ENCODE results near the gene CAPN1.

The CAPN1 gene

DNA sequence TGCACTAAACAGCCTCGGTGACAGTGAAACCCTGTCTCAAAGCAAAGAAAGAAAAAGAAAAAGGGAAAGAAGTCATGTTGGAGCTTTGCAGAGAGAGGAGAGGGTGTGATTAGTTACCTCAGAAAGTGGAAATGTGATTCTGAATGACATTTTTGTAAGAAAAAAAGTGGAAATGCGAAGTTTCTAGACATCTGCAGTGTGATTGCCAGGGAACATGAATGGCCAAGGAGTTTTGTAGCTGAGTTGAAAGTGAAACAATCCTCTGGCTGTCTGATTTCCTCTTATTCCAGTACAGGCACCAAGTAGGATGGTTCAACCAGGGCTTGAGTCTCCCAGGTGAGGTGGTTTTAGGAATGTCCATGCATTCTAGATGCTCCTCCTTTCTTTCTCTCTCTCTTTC lies 29.6 kb upstream of the CAPN1 start:
- TF ChIP-seq NFIC (IDR thresholded peaks at IDR 0.05) (no peak), MAX (IDR thresholded peaks at IDR 0.05) (no peak)

DNA sequence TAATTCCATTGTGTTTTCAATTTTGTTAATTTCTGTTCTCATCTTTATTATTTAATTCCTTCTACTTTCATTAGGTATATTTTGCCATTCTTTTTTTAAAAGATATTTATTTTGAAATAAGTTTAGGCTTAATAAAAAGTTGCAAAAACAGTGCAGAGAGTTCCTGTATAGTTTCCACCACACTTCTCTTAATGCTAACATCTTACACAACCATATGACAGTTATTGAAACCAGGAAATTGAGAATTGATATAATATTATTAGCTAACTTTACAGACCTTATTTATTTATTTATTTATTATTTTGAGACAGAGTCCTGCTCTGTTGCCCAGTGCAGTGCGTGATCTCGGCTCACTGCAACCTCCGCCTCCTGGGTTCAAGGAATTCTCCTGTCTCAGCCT lies 25.5 kb upstream of the CAPN1 start:
- TF ChIP-seq CEBPB (IDR thresholded peaks at IDR 0.05): no peak
- TF ChIP-seq NFIC (IDR thresholded peaks at IDR 0.05): no peak
- TF ChIP-seq TCF12 (IDR thresholded peaks at IDR 0.05; ENCODE audit: low read depth): no peak
- TF ChIP-seq CREB1 (IDR thresholded peaks at IDR 0.05; ENCODE audit: low read depth): no peak
- TF ChIP-seq, protein P1, sequence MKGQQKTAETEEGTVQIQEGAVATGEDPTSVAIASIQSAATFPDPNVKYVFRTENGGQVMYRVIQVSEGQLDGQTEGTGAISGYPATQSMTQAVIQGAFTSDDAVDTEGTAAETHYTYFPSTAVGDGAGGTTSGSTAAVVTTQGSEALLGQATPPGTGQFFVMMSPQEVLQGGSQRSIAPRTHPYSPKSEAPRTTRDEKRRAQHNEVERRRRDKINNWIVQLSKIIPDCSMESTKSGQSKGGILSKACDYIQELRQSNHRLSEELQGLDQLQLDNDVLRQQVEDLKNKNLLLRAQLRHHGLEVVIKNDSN (IDR thresholded peaks at IDR 0.05): no peak
- no peak for TF ChIP-seq EGR1 (IDR thresholded peaks at IDR 0.05)
- no peak for TF ChIP-seq ZBTB7A (IDR thresholded peaks at IDR 0.05; ENCODE audit: low read depth)
- TF ChIP-seq RAD21 (IDR thresholded peaks at IDR 0.05; ENCODE audit: low read depth): no peak

GRCh38 chr11:65156926-65157325 lies 24.8 kb upstream of the CAPN1 start:
- TF ChIP-seq EGR1 (IDR thresholded peaks at IDR 0.05) (no peak), FOXM1 (IDR thresholded peaks at IDR 0.05; ENCODE audit: borderline replicate concordance, low read depth) (no peak)

DNA sequence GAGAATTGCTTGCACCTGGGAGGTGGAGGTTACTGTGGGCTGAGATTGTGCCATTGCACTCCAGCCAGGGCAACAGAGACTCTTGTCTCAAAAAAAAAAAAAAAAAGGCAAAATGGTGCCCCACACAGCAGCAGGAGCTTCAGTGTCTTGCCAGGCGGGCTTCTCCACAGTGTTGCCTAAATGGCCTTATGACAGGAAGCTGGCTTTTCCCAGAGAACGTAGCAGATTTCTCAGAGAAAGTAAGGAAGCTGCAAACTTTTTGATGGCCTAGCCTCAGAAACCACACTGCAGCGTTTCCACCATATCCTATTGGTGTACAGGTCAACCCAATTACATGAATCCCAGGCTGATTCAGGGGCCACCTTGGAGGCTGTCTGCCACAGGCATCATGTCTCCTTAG lies 24.4 kb upstream of the CAPN1 start:
- no peak for TF ChIP-seq NFIC (IDR thresholded peaks at IDR 0.05)
- TF ChIP-seq CREB1 (IDR thresholded peaks at IDR 0.05; ENCODE audit: low read depth): no peak
- no peak for TF ChIP-seq YY1 (IDR thresholded peaks at IDR 0.05; ENCODE audit: low read depth)
- no peak for TF ChIP-seq EGR1 (IDR thresholded peaks at IDR 0.05)
- no peak for TF ChIP-seq MAX (IDR thresholded peaks at IDR 0.05)
- TF ChIP-seq TCF12 (IDR thresholded peaks at IDR 0.05; ENCODE audit: low read depth): no peak
- no peak for TF ChIP-seq ZBTB7A (IDR thresholded peaks at IDR 0.05; ENCODE audit: low read depth)
- no peak for TF ChIP-seq TEAD4 (IDR thresholded peaks at IDR 0.05)
- TF ChIP-seq CEBPB (IDR thresholded peaks at IDR 0.05): no peak
- TF ChIP-seq, protein P2, sequence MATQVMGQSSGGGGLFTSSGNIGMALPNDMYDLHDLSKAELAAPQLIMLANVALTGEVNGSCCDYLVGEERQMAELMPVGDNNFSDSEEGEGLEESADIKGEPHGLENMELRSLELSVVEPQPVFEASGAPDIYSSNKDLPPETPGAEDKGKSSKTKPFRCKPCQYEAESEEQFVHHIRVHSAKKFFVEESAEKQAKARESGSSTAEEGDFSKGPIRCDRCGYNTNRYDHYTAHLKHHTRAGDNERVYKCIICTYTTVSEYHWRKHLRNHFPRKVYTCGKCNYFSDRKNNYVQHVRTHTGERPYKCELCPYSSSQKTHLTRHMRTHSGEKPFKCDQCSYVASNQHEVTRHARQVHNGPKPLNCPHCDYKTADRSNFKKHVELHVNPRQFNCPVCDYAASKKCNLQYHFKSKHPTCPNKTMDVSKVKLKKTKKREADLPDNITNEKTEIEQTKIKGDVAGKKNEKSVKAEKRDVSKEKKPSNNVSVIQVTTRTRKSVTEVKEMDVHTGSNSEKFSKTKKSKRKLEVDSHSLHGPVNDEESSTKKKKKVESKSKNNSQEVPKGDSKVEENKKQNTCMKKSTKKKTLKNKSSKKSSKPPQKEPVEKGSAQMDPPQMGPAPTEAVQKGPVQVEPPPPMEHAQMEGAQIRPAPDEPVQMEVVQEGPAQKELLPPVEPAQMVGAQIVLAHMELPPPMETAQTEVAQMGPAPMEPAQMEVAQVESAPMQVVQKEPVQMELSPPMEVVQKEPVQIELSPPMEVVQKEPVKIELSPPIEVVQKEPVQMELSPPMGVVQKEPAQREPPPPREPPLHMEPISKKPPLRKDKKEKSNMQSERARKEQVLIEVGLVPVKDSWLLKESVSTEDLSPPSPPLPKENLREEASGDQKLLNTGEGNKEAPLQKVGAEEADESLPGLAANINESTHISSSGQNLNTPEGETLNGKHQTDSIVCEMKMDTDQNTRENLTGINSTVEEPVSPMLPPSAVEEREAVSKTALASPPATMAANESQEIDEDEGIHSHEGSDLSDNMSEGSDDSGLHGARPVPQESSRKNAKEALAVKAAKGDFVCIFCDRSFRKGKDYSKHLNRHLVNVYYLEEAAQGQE (IDR thresholded peaks at IDR 0.05; ENCODE audit: low read depth): no peak

DNA sequence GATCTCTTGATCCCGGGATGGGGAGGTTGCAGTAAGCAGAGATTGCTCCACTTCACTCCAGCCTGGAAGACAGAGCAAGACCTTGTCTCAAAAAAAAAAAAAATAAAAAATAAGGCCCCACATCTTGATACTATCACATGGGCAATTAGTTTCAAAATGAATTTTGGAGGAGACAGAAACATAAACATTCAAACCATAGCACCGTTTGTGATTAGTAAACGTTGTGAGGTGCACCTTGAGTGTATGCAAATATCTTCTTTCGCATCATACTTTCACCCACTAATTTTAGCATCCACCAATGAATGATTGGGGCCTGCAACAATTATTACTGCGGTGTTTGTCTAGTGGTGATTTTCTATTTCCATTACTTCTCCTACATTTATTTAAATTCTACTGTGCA lies 22.7 kb upstream of the CAPN1 start:
- no peak for TF ChIP-seq EGR1 (IDR thresholded peaks at IDR 0.05)
- TF ChIP-seq, protein P1 (IDR thresholded peaks at IDR 0.05): no peak
- TF ChIP-seq EP300 (IDR thresholded peaks at IDR 0.05; ENCODE audit: borderline replicate concordance): no peak
- TF ChIP-seq TEAD4 (IDR thresholded peaks at IDR 0.05): no peak
- TF ChIP-seq MAX (IDR thresholded peaks at IDR 0.05): no peak
- no peak for TF ChIP-seq CREB1 (IDR thresholded peaks at IDR 0.05; ENCODE audit: low read depth)
- no peak for TF ChIP-seq TAF1 (IDR thresholded peaks at IDR 0.05; ENCODE audit: low read depth)
- no peak for TF ChIP-seq CEBPB (IDR thresholded peaks at IDR 0.05)
- no peak for TF ChIP-seq YY1 (IDR thresholded peaks at IDR 0.05; ENCODE audit: low read depth)
- no peak for TF ChIP-seq NFIC (IDR thresholded peaks at IDR 0.05)
- TF ChIP-seq TCF12 (IDR thresholded peaks at IDR 0.05; ENCODE audit: low read depth): no peak
- no peak for TF ChIP-seq RAD21 (IDR thresholded peaks at IDR 0.05; ENCODE audit: low read depth)
- TF ChIP-seq FOXM1 (IDR thresholded peaks at IDR 0.05; ENCODE audit: borderline replicate concordance, low read depth): no peak
- no peak for TF ChIP-seq ZBTB7A (IDR thresholded peaks at IDR 0.05; ENCODE audit: low read depth)
- TF ChIP-seq, protein P2 (IDR thresholded peaks at IDR 0.05; ENCODE audit: low read depth): no peak

- TF ChIP-seq NFIC (IDR thresholded peaks at IDR 0.05) (no peak), RAD21 (IDR thresholded peaks at IDR 0.05; ENCODE audit: low read depth) (no peak), CREB1 (IDR thresholded peaks at IDR 0.05; ENCODE audit: low read depth) (no peak), FOXM1 (IDR thresholded peaks at IDR 0.05; ENCODE audit: borderline replicate concordance, low read depth) (no peak), ZBTB7A (IDR thresholded peaks at IDR 0.05; ENCODE audit: low read depth) (no peak), TCF12 (IDR thresholded peaks at IDR 0.05; ENCODE audit: low read depth) (no peak), MAX (IDR thresholded peaks at IDR 0.05) (no peak), YY1 (IDR thresholded peaks at IDR 0.05; ENCODE audit: low read depth) (no peak), TEAD4 (IDR thresholded peaks at IDR 0.05) (no peak), TAF1 (IDR thresholded peaks at IDR 0.05; ENCODE audit: low read depth) (no peak), CEBPB (IDR thresholded peaks at IDR 0.05) (no peak)
Observed at GRCh38 chr11:65160643-65161042, 21.1 kb upstream of the CAPN1 start.

Measured in Ishikawa (cell line).